Natural killer cell (primary cell): ENCODE data around the gene RECQL. TPM values are rescaled to one million over a fixed set of nuclear protein-coding genes. Genes with fewer than 3 reads are reported as not detected.
A peak's percentile ranks its signal among the peaks of the same experiment; 100 is the strongest.

Experiments used
- ATAC-seq, 3 donors: fragments of 150-1000 bp in 2 of 3; fragments of 200-7000 bp in 1 of 3; cut with Tn5 transposase; 1 replicate in 1 of 3; 2 replicates in 2 of 3; pipeline ENCODE4 v1.10.0; 2021; ENCODE audit warnings: mild to moderate bottlenecking in 2 of 3, moderate library complexity in 2 of 3
- DNase-seq, 2 donors: peaks; one replicate each; pipeline versions ENCODE4 v3.0.0 to v3.0.0-alpha.2; 2013 to 2021; ENCODE audit warnings: mixed read lengths in 1 of 2
- H3K27ac ChIP-seq: one replicate; pipeline ENCODE4 v1.5.1; 2013; ENCODE audit warnings: mild to moderate bottlenecking, low read length
- H3K27me3 ChIP-seq: one replicate; pipeline ENCODE4 v1.6.1; 2013; ENCODE audit warnings: low read length; ENCODE audit not compliant: control insufficient read depth, insufficient read depth
- H3K36me3 ChIP-seq: one replicate; pipeline ENCODE4 v1.6.1; 2013; ENCODE audit warnings: low read length; ENCODE audit not compliant: control insufficient read depth, insufficient read depth
- H3K4me1 ChIP-seq: one replicate; pipeline ENCODE4 v1.6.1; 2013; ENCODE audit warnings: low read length; ENCODE audit not compliant: control insufficient read depth, insufficient read depth
- H3K4me3 ChIP-seq: one replicate; pipeline ENCODE4 v1.5.1; 2013; ENCODE audit warnings: low read length
- H3K9me3 ChIP-seq: one replicate; pipeline ENCODE4 v1.6.1; 2013; ENCODE audit warnings: low read length; ENCODE audit not compliant: control insufficient read depth, insufficient read depth
- H3K27ac Mint-ChIP-seq, 2 donors: one replicate each; pipeline ENCODE4 v1.8.0; 2022; ENCODE audit warnings: mild to moderate bottlenecking in 2 of 2, mixed read lengths in 2 of 2, moderate library complexity in 1 of 2
- H3K27me3 Mint-ChIP-seq, 2 donors: one replicate each; pipeline ENCODE4 v1.8.0; 2022; ENCODE audit warnings: low read depth in 2 of 2, mixed read lengths in 2 of 2
- H3K36me3 Mint-ChIP-seq: one replicate; pipeline ENCODE4 v1.8.0; 2022; ENCODE audit warnings: mixed read lengths
- H3K4me1 Mint-ChIP-seq, 2 donors: one replicate each; pipeline ENCODE4 v1.8.0; 2022; ENCODE audit warnings: mixed read lengths in 2 of 2
- H3K4me3 Mint-ChIP-seq: one replicate; pipeline ENCODE4 v1.8.0; 2022; ENCODE audit warnings: mild to moderate bottlenecking, moderate library complexity, mixed read lengths
- H3K9me3 Mint-ChIP-seq, 2 donors: one replicate each; pipeline ENCODE4 v1.8.0; 2022; ENCODE audit warnings: mixed read lengths in 2 of 2
- WGBS: methylation state at CpG from one replicate; pipeline ENCODE4 v1.1.7; 2013; ENCODE audit warnings: missing lambda C conversion rate; ENCODE audit not compliant: insufficient coverage; 5-methylcytosine and 5-hydroxymethylcytosine counted together
- intact Hi-C: fragments of 100-400 bp; cut with micrococcal nuclease; formaldehyde crosslinking; loops from one replicate; pipeline ENCODE4 v1.14.2; 2022
- total RNA-seq, 4 donors: library from RNA; stranded (reverse); fragments of 120-200 nt in 1 of 4; gene quantifications; one replicate each; pipeline versions ENCODE4 v1.2.3 to v1.2.4, GENCODE V29; 2013 to 2022
- TF ChIP-seq, protein P1 (sequence below): fragments of 200-600 bp; IDR thresholded peaks from one replicate; pipeline ENCODE4 v1.8.0; 2022; ENCODE audit warnings: antibody characterized with exemption

The RECQL gene, protein sequence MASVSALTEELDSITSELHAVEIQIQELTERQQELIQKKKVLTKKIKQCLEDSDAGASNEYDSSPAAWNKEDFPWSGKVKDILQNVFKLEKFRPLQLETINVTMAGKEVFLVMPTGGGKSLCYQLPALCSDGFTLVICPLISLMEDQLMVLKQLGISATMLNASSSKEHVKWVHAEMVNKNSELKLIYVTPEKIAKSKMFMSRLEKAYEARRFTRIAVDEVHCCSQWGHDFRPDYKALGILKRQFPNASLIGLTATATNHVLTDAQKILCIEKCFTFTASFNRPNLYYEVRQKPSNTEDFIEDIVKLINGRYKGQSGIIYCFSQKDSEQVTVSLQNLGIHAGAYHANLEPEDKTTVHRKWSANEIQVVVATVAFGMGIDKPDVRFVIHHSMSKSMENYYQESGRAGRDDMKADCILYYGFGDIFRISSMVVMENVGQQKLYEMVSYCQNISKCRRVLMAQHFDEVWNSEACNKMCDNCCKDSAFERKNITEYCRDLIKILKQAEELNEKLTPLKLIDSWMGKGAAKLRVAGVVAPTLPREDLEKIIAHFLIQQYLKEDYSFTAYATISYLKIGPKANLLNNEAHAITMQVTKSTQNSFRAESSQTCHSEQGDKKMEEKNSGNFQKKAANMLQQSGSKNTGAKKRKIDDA
- total RNA-seq: 10 to 100 TPM; 39.4 to 46.8 (median 40.1) TPM
- 110 TPM for total RNA-seq (2013)

DNA sequence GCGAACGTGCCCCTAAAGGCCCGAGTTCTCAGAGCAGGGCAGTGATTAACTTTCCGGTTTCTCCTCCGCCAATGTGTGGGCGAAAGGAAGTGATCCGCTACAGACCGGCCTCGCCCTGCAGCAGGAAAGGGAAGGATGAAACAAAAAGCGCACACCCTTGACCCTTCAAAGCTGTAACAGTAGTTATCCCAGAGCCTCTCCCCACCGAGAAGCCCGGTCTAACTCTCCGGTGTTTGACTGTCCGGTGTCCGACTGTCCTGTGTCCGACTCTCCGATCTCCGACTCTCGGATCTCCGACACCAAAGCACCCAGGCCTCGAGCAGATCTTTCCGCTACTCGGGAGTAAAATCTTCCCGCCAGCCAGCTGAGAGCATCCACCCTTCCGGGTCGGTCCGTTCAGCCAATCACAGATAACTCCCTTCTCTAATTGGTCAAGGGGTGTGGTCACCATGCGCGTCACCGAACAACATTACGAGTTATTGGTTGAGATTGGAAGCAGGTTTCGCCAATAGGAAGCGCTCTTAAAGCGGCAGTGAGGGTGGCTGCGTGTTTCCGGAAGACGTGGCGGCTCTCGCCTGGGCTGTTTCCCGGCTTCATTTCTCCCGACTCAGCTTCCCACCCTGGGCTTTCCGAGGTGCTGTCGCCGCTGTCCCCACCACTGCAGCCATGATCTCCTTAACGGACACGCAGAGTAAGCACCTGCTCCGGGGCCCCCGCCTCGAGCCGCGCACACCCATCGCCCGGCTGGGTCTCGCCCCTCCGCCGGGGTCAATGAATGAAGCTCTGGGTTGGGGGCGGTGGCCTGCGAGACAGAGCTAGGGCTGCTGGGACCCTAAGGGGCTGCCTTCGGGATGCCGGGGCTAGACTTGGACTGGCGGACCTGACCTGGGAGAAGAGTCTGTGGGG lies at the start of gene RECQL, which contains the start of gene GOLT1B:
Gene RECQL (minus strand): TSS at position 378 of the 906 bp plus-strand sequence. CDS start 2,065 bp downstream, outside the sequence.
Gene GOLT1B (plus strand): TSS at position 532 of the 906 bp plus-strand sequence. CDS start 135 bp downstream, at position 667.
- Histone ChIP-seq H3K4me3 (peak within 1 kb of the TSS; percentile 92), H3K27me3 (no peaks in the 10 kb centered on the region), H3K27ac (peak within 1 kb of the TSS; percentile 78), H3K9me3 (no peaks in the 10 kb centered on the region), H3K4me1 (peaks cover 17% of the 10 kb centered on the region), H3K36me3 (peaks cover 22% of the 10 kb centered on the region)
- Mint-ChIP-seq H3K27ac (no peak within 1 kb of the TSS), H3K9me3 (no peaks in the 10 kb centered on the region), H3K27me3 (no peaks in the 10 kb centered on the region), H3K4me3 (no peak within 1 kb of the TSS), H3K4me1 (peaks cover 38 to 42% of the 10 kb centered on the region in 2 donors), H3K36me3 (no peaks in the 10 kb centered on the region)
- DNase-seq (peak; percentile 82 to 98), ATAC-seq (peak; percentile 95 to 99 (median 98))
- intact Hi-C loops: loop anchor here (1.0 to 2.0 kb wide), 2 partner anchors 45 to 64 kb away; partner anchors contain the start of gene PYROXD1
- under 1% methylated on average over 61 of the region's 61 CpGs for WGBS
- TF ChIP-seq, protein P1, sequence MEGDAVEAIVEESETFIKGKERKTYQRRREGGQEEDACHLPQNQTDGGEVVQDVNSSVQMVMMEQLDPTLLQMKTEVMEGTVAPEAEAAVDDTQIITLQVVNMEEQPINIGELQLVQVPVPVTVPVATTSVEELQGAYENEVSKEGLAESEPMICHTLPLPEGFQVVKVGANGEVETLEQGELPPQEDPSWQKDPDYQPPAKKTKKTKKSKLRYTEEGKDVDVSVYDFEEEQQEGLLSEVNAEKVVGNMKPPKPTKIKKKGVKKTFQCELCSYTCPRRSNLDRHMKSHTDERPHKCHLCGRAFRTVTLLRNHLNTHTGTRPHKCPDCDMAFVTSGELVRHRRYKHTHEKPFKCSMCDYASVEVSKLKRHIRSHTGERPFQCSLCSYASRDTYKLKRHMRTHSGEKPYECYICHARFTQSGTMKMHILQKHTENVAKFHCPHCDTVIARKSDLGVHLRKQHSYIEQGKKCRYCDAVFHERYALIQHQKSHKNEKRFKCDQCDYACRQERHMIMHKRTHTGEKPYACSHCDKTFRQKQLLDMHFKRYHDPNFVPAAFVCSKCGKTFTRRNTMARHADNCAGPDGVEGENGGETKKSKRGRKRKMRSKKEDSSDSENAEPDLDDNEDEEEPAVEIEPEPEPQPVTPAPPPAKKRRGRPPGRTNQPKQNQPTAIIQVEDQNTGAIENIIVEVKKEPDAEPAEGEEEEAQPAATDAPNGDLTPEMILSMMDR: no peak

DNA sequence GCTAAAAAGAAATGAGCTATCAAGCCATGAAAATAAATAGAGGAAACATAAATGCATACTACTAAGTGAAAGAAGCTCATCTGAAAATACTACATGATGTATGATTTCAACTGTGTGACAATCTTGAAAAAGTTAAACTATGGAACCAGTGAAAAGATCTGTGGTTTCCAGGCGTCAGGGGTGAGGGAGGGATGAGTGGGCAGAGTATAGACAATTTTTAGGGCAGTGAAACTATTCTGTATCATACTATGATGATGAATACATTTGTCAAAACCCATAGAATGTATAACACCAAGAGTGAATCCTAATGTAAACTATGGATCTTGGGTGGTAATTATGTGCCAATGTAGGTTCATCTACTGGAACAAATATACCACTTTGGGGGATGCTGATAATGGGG lies 46.0 kb upstream of the RECQL start:
- H3K4me1 Mint-ChIP-seq: no peaks in the 10 kb centered on the region
- TF ChIP-seq, protein P1: no peak
- DNase-seq (no peak), ATAC-seq (no peak)
- H3K36me3 ChIP-seq: no peaks in the 10 kb centered on the region
- H3K4me3 Mint-ChIP-seq: no peak overlapping the region
- H3K27ac Mint-ChIP-seq: no peak overlapping the region
- peaks cover 20 to 33% of the 10 kb centered on the region in 2 donors for H3K27me3 Mint-ChIP-seq
- no peaks in the 10 kb centered on the region for H3K36me3 Mint-ChIP-seq
- no peaks in the 10 kb centered on the region for H3K4me1 ChIP-seq
- intact Hi-C loops: no loop called here
- H3K27ac ChIP-seq: no peak overlapping the region
- H3K9me3 ChIP-seq: no peaks in the 10 kb centered on the region
- H3K27me3 ChIP-seq: no peaks in the 10 kb centered on the region
- H3K9me3 Mint-ChIP-seq: no peaks in the 10 kb centered on the region
- 22% methylated on average over 1 of the region's 1 CpG for WGBS
- H3K4me3 ChIP-seq: no peak overlapping the region

GRCh38 chr12:21546716-21547115 lies 45.3 kb upstream of the RECQL start:
- H3K36me3 Mint-ChIP-seq: no peaks in the 10 kb centered on the region

More at GRCh38 chr12:21546716-21547115, 45.3 kb upstream of the RECQL start:
- H3K27me3 ChIP-seq: no peaks in the 10 kb centered on the region
- WGBS: 0% methylated on average over 1 of the region's 1 CpG
- no peaks in the 10 kb centered on the region for H3K4me1 ChIP-seq
- H3K27me3 Mint-ChIP-seq: peaks cover 20 to 33% of the 10 kb centered on the region in 2 donors
- no peak for ATAC-seq
- no peaks in the 10 kb centered on the region for H3K9me3 Mint-ChIP-seq
- no peak overlapping the region for H3K4me3 ChIP-seq
- intact Hi-C loops: no loop called here
- H3K36me3 ChIP-seq: no peaks in the 10 kb centered on the region
- no peak overlapping the region for H3K27ac Mint-ChIP-seq
- TF ChIP-seq, protein P1: no peak
- H3K4me1 Mint-ChIP-seq: no peaks in the 10 kb centered on the region
- no peak for DNase-seq
- no peak overlapping the region for H3K4me3 Mint-ChIP-seq
- H3K9me3 ChIP-seq: no peaks in the 10 kb centered on the region
- no peak overlapping the region for H3K27ac ChIP-seq
